ENCODE measurements around the gene NME5.

The NME5 gene

DNA sequence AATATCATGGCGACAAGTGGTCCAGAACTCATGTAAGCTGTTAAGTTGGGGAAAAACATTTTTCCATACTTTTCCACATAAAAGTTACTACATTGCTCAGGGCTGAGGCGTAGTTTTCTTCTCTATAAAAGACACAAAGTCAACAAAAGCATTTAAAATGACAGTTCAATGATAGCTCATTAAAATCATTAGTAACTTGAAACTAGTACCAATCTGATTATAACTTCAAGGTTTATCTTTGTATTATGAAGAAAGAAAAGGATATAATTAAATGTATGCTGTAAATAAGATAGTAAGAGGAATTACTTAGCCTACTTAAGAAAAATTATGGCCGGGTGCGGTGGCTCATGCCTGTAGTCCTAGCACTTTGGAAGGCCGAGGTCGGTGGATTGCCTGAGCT is 9.9 kb downstream of the NME5 start:
- DNase-seq, result no peak

DNA sequence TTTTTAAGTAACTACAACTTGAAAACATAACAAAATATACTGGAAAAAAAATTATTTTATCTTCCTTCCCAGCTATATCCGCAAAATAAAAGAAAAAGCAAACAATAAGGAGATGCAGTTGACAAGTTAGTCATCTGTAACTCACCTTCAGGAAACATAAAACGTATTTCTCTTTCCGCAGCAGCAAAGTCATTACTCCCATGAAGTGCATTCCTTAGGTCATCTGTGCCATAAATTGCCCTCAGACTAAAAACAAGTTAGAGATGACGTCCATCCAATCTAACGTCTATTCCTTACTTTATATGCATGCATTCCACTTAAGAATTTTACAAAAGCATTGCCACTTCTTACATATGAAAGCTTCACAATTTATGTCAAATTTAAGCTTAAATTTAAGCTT is 10.9 kb downstream of the NME5 start:
- no peak for DNase-seq

DNA sequence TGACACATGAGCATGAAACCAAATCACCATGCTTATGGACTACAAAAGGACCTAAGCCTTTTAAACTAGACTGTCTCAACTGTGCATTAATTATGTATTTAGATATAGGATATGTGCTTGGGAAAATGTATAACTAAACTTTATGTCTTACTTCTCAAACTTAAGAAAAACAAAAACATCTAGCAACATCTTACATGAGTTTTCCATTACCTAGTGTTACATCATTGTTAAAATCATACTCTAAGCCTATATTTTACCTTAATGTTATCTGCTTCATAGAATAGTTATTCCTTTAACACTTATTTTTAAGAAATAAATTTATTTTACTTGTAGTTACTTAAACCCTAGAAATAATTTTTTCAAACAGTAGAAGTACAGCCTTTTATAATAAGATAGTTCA is 24.0 kb downstream of the NME5 start:
- no peak for DNase-seq

DNA sequence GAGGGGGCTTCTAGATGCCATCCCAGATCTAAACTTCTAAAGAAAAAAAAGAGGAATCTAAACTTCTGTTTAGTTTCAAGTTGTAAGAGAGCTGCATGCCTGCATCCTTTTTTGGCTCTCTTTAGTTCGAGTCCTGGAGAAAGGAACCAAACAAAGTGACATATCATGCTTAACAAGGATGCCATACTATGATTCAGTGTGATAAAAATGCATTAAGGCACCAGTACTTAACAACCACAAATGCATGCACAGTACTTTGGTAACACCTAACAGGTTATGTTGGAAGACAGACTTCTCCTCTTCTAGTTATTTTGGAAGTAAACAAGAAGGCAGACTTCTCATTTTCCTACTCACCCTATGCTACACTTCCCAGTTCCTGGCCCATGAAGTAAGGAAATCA is 27.3 kb downstream of the NME5 start:
- no peak for DNase-seq

DNA sequence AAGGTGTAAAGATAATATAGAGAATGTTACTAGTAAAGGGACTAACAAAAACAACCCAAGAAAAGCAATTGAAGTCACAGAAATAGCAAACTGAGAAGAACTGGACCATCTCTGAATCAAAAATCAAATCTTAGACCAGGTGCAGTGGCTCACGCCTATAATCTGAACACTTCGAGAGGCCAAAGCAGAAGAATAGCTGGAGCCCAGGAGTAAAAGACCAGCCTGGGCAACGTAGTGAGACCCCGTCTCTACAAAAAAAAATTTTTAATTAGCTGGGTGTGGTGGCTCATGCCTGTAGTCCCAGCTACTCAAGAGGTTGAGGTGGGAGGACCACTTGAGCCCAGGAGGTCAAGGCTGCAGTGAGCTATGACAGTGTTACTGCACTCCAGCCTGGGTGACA is 28.0 kb downstream of the NME5 start:
- no peak for DNase-seq

DNA sequence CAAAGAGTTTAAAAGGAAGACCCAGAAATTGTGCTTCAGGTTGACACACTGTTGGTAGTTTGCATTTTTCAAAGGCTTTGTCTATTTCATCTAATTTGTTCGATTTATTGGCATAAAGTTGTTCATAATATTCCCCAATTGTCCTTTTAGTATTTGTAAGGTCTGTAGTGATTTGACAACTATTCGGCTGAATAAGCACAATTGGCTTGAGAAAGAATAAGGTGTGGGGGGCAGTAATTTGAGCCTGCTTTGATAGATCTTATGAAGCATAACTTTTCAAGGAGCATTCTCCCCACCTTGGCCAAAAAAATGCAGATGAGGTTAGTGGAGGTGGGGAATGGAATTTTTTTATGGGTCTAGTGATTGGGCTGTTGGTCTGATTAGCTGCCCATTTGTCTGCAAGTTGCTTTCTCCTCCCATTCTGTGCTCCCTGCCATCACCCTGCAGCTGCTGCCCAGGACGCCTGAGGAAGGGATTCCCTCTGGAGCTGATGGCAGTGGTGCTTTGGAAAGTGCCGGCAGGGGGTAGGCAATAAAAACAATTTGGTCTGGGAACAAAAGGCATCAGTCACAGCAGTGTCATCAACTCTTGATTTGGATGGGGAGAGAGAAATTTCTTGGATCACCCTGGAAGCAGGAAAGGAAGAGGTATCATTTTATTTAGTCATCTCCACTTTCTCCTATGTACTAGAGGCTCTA is 28.8 kb downstream of the NME5 start:
- peak; percentile 82 for DNase-seq

DNA sequence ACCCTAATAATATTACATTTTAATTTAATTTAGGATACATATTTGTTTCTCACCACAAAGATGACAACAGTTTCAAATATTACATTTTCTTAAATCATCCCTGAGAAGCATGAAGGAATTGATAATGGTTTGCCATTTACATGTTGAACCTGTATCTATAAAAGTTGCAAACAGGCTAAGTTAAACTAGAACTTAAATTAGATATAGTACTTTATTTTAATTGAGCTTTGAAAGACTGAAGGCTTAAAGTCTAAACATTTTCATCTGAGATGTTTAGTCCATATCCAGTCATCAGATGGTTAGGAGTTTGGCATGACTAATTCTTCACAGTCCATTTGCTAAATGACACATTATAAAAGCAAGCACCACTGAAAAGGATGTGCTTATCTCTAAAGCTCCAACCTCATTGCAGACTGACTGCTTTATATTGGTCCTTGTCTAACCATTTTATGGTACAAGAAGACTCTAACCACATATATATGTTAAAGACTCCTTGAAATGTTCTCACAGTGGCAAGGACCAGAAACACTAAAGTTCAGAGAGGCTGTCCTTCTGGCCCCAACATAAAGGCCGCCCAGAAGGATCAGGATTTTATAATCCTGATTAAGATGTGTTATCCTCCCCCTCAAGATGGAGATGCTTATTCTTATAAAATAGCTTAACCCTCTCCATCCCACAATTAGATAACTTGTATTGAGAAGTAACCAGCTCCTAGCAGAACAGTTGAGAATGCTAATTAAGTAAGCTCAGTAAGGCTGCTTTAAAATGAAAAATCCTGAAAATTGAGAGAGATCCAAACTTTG is 29.6 kb downstream of the NME5 start:
- DNase-seq, result no peak

DNA sequence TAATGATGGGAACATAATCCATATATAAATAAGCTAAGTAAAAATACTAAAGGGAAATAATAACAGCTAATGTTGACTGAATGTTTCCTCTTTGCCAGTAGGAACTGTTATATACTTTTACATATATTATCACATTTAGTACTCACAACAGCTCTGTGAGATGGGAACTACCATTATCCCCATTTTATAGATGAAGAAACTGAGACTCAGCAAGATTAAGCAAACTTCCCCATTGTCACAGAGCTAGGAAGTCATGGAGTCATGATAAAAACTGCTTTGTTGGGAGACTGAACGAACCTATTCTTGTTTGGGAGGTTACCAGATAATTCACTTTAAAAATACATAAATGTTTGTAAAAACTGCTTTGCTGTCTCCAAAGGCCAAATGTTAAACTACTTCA is 32.0 kb downstream of the NME5 start:
- no peak for DNase-seq

DNA sequence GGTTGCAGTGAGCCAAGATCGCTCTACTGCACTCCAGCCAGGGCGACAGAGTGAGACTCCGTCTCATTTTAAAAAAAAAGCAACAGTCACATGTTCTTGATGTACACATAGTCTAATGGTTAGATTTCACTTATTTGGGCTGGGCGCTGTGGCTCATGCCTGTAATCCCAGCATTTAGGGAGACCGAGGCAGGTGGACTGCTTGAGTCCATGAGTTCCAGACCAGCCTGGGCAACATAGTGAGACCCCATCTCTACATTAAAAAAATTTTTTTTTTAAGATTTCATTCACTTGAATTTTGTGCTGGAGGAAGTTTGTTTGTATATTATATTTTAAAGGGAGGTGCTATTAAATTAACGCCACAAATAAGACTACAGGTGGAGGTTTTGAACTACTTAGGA is 33.5 kb downstream of the NME5 start:
- DNase-seq, result no peak

DNA sequence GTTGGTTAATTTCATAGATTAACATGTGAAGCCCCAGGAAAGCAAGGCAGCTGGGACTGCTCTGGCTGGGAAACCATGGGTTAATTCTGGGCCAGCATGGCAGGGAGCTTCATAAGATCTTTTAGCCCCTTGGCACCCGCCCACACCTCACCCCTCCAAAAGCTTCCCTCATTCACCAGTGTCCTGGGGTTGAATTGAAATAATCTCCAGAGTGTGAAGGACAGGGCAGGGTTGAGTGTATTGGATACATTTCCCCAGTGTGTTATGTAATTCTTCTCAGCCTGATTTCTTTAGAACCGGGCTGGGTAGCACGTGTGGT is 36.0 kb downstream of the NME5 start:
- DNase-seq, result no peak

DNA sequence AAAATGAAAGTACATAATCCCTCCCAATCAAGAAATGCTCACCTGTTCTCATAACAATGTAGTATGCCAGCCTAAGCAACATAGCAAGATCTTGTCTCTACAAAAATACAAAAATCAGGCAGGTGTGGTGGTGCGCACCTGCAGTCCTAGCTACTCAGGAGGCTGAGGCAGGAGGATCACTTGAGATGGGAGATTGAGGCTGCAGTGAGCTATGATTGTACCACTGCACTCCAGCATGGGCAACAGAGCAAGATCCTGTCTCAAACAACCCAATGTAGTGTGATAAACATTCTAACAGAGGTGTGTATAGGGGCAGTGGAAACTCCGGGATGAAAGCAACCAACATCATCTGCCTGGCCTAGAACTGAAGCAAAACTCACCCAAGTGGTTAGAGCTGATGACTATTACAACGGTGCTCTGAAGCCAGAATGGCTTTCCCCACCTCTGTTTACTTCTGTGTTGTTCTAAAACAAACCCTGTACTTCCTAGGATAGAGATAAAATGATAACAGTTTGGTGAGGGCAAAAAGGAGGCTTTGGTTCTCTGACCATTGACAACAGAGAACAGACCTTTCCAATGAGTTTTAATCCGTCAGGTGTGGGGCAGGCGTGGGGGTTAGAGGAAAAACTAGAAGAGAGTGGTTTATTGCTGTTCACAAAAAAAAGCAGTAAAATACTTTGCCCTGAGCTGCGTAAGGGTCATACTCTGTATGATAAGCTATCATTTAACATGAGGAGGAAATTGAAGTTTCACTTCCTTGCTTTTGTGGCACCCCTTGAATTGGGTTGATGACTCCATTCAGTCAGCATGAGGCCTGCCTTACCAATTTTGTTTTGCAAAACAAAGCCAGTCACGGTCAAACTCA is 36.5 kb downstream of the NME5 start:
- no peak for DNase-seq

DNA sequence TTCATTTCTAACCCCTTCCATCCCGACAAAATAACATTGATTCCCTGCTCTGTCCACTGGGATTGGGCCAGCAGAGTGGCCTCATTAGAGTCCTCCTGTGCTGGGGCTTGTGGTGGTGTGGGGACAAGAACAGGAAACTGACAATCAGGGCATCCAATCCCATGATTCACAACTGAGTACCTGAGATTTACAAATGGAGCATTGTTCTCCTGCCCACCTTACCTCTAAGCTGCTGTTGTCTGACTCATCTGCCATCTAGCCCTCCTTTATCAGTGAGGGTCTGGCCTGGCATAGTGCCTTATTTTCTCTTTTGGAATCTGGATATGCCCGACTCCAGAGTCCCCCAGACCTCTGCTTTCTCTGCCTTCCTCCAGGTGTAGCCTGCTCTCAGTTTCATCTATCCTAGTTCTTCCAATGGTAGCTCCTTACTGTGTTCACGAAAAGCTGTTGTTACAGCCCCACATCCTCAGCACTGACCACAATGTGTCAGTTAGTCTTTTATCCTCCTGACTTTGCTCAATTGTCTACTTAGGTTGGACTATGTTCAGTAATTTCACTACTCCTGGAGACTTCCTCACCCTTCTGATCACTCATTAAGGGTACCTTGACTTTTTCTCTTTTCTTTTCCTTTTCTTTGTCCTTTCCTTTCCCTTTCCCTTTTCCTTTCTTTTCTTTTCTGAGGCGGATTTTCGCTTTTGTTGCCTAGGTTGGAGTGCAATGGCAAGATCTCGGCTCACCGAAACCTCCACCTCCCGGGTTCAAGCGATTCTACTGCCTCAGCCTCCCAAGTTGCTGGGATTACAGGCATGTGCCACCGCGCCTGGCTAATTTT is 42.0 kb downstream of the NME5 start:
- DNase-seq, result no peak

DNA sequence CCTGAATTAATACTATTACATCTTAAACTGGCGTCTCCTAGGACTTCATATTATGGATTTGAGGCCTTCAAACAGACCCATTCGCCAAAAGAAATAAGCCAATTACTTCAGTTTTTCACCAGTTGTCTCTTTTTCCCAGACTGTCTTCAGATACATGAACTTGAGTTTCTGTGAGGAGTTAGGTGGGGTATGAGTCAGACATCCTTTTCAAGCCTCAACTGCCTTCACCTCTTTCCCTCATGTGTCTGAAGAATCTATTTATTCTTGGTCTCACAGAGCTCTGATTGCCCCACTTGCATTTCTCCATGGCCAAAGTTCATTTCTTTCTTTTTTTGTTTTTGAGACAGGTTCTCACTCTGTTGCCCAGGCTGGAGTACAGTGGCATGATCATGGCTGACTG is 42.9 kb downstream of the NME5 start:
- DNase-seq, result no peak

DNA sequence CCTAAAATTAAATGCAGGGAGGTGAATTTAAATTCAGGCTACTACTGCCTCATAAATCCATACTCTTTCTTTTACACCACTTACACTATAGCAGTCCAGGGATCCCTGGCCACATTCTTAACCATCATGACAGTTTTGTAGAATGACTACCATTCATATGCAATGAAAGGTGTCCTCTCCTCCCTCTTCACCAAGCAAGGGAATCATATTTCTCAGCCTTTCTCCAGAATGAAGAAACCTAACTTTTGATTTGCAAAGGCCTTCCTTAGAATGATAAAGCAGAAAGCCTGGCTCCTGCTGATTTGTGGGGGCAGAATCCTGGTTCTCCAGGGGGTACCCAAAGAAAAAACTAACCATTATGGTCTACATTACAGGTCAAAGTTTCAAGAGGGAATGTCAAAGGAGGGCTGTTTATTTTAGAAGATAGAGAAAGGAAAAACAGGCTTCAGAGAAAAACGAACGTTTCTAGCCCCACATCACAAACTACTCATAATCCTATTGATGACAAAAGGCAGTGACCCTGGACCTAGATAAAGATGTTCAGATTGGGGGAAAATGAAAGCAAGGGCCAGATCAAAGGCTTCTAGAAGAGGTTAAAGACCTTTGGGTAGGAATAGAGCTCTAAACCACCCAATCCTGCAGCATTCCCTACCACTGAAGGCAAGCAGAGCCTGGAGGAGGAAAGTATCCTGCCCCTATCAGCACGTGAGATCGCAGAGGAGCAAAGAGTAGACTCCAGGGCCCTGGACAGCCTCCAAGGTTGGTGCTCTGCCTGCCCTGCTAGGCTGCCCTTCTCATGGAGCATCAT is 43.9 kb downstream of the NME5 start:
- no peak for DNase-seq

DNA sequence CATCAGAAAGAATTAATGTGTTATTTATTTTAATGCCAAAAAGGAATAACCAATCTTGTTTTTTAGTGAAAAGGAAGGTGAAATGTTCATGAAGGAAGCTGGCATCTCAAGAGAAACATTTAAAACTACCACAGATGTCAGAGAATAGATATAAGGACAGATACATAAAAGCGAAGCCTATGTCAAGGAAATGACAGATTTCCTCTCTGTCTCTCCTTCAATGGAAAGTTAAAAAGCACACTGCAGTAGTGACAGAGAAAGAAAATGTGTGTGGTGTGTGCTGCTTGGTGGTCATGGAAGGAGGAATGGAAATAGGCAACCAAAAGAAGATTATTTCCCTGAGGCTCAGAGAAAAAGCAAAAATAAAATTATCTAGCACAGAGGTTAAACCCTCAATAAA is 46.2 kb downstream of the NME5 start:
- DNase-seq, result no peak

DNA sequence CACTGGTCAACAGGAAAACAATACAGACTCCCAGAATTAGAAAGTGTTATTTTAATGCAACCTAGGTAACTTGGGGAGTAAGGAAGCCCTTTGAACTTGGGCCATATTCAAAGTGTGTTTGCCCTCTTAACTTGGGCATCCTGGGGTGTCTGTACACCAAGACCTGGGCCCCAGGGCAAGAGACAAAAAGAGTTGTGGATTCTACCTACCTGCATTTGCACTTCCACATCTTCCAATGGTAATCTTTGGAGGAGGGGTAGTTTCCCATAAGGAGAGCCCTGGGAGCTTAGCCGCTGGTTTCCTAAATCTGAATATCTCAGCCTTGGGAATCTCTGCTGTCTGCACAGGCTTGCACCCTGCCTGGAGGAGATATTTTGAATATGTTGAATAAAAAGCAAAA is 46.9 kb downstream of the NME5 start:
- DNase-seq, result no peak

DNA sequence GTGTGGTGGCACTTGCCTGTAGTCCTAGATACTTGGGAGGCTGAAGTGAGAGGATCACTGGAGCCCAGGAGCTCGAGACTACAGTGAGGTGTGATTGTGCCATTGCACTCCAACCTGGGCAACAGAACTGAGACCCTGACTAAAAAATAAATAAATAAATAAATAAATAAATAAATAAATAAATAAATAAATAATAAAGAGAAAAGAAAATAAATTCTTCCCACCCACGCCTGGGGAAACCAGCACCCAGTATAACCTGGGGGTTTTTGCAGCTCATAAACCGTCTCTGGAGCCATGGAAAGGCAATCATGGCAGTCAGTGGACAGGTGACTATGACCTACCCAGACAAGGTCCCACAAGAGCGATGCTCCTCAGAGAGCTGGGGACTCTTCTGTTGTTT is 47.5 kb downstream of the NME5 start:
- no peak for DNase-seq

DNA sequence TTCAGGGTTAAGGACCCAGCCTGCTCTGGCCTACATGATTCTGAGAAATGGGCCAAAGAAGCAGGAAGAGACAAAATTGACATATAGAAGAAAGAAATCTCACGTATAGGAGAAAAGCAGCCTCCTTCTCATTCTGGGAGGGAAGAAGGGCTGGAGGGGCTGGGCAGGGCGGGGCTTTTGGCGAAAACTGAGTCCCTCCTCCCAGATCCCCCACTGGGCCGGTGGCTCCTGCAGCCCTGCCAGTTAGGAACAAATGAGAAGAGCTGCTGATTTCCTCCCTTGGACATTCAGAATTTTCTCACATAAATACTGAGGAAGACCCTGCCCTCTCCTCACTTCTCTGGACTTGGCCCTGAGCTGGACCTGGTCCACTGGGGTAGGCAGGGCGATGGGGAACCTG is 55.5 kb downstream of the NME5 start, which contains the start of gene WNT8A:
TSS of gene WNT8A (plus strand) at position 332 of the 400 bp plus-strand sequence. CDS start 95 bp downstream, outside the sequence.
- no peak for DNase-seq

DNA sequence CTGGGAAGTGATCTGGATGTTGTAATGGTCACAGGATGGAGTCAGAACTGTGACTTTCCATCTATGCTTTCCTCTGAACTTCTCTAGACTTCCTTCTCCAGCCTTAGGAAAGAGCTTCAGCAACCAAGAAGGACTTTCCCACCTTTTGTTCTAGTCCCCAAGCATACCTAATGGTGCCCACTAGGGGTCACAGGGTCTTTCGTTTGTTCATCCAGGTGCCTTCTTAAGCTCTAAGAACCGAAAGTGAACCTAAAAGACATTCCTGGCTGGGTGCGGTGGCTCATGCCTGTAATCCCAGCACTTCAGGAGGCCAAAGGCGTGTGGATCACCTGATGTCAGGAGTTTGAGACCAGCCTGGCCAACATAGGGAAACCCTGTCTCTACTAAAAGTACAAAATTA is 57.2 kb downstream of the NME5 start:
- no peak for DNase-seq

DNA sequence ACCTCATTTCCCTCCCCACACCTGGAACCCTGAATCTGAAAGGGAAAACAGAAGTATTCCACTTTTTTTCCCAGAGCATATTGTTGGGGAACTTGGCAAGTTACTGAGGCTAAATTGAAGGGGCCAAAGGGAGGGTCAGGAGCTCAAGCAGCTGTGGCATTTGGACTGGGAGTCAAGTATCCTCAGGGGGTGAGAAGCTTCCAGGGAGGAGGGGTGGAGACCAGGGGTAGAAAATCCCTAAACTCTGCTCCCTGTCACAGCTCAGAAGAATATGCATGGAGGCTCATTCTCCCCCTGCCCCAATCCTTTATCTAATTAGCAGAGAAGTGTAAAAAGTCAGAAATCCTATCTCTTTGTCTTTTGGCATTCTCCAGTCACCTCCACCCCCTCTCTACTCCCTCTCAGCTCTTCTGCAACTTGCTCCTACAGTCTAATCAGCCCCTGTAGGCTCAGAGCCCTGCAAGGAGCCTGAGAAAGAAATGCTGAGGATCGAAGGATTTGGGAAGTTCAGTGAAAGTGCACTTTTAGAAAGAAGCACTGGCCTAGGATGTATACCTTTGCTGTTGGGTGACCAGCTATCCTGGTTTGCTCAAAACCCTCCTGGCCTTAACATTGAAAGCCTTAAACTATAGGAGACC is 61.1 kb downstream of the NME5 start:
- no peak for DNase-seq

DNA sequence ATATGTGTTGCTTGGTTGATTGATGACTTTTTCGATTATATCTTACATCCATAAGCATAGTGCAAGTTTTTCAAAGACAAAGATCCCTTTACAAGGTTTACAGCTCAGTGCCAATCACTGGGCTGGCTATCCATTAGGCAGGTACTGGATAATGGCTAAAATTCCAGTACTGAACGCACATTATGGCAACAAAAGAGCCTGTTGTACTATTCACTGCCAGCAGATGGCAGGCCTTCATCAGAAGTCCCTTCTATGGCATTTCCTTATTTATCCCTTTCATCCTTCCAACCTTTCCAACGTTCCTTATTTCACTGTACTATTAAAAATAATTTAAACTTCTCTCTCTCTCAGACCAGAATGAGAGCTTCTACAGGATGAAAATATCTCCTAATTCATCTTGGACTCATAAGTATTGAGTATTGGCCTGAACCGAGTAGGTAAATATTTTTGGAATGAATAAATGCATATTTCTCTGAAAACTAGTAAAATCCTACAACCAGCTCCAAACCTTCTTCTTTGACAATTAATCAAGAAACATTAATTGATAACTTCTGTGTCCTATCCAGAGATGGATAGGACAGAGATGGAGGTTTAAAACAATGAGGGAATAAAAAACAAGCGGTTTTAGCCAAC is 62.0 kb downstream of the NME5 start:
- peak; percentile 42 for DNase-seq

Data from COR-L47 (cell line).